Fibroblast of pulmonary artery (primary cell): ENCODE results near the gene SORL1.
A peak's percentile ranks its signal among the peaks of the same experiment; 100 is the strongest.

Experiments used
- DNase-seq: peaks from one replicate; pipeline ENCODE4 v3.0.0-alpha.2; 2010; ENCODE audit warnings: low read depth
- H3K4me3 ChIP-seq: replicated peaks from 2 replicates; pipeline ENCODE4 v1.5.1; 2011; ENCODE audit warnings: low read depth, mild to moderate bottlenecking, control low read depth, low read length, moderate library complexity
- TF ChIP-seq, protein P1 (sequence below): IDR thresholded peaks from 2 replicates; pipeline ENCODE4 v1.5.1; 2011; ENCODE audit warnings: mild to moderate bottlenecking, control low read depth, low read length, inconsistent platforms; ENCODE audit errors: missing control alignments

SORL1 gene

GRCh38 chr11:121654843-121655536, 202.9 kb downstream of the SORL1 start:
- TF ChIP-seq, protein P1, sequence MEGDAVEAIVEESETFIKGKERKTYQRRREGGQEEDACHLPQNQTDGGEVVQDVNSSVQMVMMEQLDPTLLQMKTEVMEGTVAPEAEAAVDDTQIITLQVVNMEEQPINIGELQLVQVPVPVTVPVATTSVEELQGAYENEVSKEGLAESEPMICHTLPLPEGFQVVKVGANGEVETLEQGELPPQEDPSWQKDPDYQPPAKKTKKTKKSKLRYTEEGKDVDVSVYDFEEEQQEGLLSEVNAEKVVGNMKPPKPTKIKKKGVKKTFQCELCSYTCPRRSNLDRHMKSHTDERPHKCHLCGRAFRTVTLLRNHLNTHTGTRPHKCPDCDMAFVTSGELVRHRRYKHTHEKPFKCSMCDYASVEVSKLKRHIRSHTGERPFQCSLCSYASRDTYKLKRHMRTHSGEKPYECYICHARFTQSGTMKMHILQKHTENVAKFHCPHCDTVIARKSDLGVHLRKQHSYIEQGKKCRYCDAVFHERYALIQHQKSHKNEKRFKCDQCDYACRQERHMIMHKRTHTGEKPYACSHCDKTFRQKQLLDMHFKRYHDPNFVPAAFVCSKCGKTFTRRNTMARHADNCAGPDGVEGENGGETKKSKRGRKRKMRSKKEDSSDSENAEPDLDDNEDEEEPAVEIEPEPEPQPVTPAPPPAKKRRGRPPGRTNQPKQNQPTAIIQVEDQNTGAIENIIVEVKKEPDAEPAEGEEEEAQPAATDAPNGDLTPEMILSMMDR: no peak
- peak; percentile 27 for DNase-seq
- peak overlapping the region; percentile 51 for H3K4me3 ChIP-seq

DNA sequence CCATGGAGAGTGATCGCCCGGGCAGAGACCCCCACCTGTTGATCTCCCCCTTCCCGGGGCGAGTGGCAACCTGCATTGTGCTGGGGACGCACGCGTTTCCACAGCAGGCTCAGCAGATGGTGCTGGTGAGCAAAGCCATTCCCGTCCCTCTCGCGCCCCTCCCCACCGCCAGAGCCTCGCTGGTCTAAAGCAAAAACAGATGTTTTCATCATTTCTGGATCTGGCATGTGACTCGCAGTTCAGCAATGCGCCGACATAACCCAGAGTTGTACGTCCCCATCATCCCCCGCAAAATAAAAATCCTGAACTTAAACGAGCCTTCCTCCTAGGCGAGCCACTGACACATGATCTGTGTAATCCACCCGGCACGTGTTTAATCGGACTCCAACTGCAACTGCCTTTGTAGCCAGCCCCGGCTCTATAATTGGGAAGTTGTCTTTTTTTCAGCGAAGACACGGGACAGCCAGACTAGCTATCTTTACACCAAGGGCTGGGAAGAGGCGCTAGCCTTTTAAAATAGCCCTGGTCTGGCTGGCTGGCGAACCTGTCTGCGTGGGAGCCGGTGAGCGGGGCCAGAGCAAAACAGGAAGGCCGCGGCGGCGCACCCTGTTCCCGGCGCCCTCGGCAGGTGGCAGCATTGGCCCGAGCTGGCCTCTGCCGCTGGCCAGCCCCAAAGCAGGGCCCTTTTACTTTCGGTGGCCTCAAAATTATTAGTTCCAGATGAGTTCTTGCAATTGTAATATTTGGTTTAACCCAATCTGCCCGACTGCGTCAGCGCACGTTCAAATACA, 203.6 kb downstream of the SORL1 start:
- peak; percentile 98 for DNase-seq
- TF ChIP-seq, protein P1: peak; percentile 83
- peak overlapping the region; percentile 51 for H3K4me3 ChIP-seq

DNA sequence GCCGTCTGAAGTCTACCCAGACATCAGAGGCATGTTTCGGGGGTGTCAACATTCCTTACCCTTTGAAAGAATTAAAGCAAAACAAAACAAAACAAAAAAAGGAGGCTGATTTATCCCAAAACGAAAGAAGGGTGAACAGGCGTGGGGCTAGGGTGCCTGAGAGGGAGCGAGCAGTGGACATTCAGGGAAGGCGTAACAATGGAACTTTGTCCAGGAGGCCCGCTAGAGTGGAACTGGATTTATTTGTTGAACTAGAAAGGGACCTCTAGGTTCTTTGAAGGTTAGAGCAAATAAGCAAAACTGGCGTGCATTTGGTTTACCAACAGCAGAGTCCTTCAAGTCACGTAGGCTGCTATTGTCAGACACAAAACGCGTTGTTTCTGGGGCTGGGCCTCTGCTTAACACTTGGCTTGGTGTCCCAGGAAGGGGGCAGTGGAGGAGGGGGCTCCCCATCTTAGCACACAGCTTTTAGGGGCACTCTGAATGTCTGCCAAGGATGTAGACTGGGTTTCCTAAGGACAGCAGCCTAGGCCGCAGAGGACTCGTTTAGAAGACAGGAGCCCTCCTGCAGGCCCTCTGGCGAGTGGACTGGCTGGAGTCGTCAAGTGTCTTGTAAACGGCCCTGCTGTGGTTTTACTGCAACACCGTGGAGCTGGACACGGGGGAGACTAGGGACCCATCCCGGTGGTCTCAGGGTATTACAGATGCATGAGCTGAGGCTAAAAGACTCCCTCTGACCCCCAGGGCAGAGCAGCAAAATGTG, 204.4 kb downstream of the SORL1 start:
- peak overlapping the region; percentile 51 for H3K4me3 ChIP-seq
- no peak for DNase-seq
- TF ChIP-seq, protein P1: no peak

GRCh38 chr11:121657146-121657545, 205.0 kb downstream of the SORL1 start:
- TF ChIP-seq, protein P1: no peak
- H3K4me3 ChIP-seq: no peak overlapping the region
- DNase-seq: no peak

- H3K4me3 ChIP-seq: no peak overlapping the region
- TF ChIP-seq, protein P1: no peak
- DNase-seq: no peak
These were observed 207.7 kb downstream of the SORL1 start for GRCh38 chr11:121659811-121660210.

DNA sequence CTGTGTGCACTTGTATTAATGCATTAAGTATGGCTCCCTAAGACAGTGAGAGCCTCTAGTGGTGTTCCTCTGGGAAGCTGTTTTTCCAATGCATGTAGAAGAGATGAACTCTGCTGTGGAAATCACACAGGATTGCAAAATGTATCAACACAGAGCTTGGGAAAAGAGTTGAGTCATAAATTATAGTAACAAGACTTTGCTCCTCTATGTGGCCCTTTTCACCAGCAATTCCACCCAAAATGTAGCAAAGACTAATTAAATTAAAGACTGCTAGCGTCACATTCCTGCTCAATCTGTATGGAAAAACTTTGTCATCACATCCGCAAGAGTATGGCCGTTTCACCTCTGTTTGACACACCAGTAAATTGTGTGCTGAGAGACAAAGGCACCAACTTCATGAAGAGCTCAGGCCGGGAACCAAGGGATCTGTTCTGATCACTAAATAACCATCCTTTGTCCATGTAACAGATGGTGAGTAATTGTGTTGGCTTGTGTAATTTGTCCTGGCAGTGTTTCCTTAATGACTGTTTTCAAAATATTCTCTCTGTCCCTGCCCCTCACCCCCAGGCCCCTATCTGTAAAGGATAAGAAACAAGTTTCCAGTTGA, 209.9 kb downstream of the SORL1 start:
- TF ChIP-seq, protein P1: peak; percentile 30
- peak; percentile 85 for DNase-seq
- H3K4me3 ChIP-seq: no peak overlapping the region
